Fibroblast of skin of right biceps (primary cell): ENCODE measurements around the gene NTSR1.

Source experiments
- DNase-seq: peaks from one replicate; pipeline ENCODE4 v3.0.0-alpha.2; 2013

NTSR1 gene

GRCh38 chr20:62773845-62774714 lies 65.4 kb downstream of the NTSR1 start:
- no peak for DNase-seq

GRCh38 chr20:62774762-62775161 lies 66.1 kb downstream of the NTSR1 start:
- no peak for DNase-seq

DNA sequence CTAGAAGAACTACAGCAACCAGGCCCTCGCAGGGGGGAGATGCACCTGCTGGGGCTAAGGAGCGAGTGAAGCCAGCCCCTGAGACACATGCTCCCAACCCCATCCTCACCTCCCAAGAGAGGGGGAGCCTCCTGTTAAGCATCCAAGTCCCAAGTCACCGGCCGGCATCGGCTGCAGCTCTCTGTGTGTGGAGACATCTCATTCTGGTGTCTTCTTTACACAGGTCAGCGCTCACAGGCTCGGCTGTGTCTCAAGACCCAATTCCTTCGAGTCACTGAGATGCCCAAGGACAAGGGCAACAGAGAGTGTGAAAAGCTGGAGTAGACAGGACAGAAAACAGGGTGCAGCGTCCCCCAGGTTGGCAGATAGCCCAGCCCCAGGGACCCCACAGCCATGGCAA lies 66.6 kb downstream of the NTSR1 start:
- DNase-seq, result no peak

- DNase-seq, result no peak
Observed at GRCh38 chr20:62776035-62776691, 67.5 kb downstream of the NTSR1 start.

- peak; percentile 17 for DNase-seq
Observed at GRCh38 chr20:62776692-62777527, 68.3 kb downstream of the NTSR1 start.

- no peak for DNase-seq
Observed at GRCh38 chr20:62777528-62777830, 68.8 kb downstream of the NTSR1 start.

DNA sequence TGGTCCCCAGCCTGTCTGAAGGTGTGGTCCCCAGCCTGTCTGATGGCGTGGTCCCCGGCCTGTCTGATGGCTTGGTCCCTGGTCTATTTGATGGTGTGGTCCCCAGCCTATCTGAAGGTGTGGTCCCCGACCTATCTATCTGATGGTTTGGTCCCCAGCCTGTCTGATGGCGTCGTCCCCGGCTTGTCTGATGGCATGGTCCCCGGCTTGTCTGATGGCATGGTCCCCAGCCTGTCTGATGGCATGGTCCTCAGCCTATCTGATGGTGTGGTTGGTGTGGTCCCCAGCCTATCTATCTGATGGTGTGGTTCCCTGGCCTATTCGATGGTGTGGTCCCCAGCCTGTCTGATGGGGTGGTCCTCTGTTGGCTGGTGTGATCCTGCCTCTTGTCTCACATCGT lies 69.4 kb downstream of the NTSR1 start:
- no peak for DNase-seq

GRCh38 chr20:62778601-62779416 lies 70.2 kb downstream of the NTSR1 start:
- DNase-seq, result no peak

GRCh38 chr20:62779417-62779685 lies 70.7 kb downstream of the NTSR1 start:
- DNase-seq, result no peak

DNA sequence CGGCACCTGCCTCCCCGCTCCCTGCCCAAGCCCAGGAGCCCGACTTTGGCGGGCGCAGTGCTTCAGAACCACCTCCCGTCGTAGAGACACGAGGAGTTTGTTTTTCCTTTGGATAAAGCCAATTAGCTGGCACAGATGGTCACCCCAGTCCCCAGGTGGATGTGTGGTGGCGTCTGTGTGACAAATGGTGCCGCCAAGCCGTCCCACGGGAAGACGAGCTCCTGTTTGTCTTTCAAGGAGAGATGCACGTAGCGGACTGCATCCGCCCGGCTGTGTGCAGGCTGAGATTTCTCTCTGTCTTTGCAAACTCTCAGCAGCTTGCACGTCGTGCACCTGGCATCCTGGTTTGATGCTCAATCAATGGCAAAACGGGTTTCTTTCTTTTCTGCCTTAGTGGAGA lies 71.6 kb downstream of the NTSR1 start:
- no peak for DNase-seq

- DNase-seq, result no peak
Observed at GRCh38 chr20:62780696-62781095, 72.1 kb downstream of the NTSR1 start.

GRCh38 chr20:62782149-62782892 lies 73.7 kb downstream of the NTSR1 start:
- DNase-seq, result no peak

DNA sequence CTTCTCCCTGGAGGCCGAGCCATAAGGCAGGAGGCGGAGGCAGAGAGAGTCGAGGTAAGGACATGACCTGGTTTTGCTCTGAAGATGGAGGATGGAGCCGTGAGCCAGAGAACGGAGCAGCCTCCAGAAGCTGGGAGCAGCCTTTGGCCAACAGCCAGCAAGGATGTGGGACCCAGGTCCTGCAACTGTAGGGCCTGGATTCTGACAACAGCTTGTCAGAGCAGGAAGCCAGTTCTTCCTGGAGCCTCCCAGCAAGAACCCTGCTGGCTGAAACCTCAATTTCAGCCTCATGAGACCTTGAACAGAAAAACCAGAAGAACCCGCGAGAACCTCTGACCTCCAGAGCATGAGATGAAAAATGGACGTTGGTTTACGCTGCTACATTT lies 74.2 kb downstream of the NTSR1 start:
- no peak for DNase-seq

DNA sequence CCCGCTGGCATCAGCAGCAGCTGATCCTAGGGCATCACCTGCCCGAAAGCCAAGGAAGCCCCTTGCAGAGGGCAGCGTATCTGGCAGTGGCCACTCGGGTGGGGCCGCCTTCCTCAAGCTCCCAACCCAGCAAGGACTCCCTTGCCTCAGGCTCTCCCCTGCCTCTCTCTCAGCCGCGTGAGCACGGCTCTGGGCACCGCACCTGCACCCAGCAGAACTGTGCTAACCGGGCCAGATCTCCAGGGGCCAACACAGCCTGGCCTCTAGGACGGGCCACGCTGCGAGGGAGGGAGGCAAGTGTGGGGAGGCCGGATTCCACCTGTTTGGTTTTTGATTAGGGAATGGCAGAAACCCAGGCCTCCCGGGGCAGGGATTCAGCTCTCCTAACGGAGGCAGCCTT lies 75.9 kb downstream of the NTSR1 start:
- DNase-seq, result no peak

DNA sequence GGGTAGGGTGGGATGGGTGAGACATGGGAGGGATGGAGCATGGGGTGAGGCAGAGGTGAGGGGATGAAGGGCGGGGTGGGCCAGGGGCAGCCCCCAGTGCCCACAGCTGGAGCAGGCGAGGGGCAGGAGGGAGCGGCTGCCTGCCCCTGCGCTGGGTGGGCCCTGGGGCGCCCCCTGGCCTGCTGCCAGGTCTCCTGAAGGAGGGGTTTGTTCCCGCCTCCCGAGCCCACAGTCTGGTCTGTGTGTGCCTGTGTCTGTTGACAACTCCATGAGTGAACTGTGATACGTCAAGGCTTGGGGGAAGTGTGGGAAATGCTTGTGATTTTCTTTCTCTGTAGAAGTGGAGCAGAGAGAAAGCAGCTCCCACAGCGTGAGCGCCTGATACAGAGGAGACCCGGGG lies 76.8 kb downstream of the NTSR1 start:
- no peak for DNase-seq

DNA sequence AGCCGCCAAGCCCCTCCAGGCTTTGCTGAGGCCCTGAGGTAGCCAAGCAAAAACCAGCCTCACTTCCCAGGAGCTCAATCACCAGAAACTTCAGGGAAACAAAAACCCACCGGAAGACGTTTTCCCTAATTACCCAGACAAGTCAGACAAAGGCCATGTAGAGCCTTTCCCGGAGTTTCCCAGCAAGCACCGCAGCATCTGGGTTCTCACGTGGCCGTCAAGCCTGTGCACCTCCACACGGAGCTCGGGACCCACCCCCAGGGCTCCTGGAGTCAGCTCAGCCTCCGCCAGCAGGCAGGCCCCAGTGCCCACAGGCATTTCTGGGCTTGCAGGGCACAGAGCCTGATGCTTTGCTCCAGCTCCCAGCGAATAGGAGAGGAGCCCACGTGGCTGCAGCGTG lies 77.5 kb downstream of the NTSR1 start:
- no peak for DNase-seq

- DNase-seq, result no peak
Observed at GRCh38 chr20:62787321-62787720, 78.7 kb downstream of the NTSR1 start.

DNA sequence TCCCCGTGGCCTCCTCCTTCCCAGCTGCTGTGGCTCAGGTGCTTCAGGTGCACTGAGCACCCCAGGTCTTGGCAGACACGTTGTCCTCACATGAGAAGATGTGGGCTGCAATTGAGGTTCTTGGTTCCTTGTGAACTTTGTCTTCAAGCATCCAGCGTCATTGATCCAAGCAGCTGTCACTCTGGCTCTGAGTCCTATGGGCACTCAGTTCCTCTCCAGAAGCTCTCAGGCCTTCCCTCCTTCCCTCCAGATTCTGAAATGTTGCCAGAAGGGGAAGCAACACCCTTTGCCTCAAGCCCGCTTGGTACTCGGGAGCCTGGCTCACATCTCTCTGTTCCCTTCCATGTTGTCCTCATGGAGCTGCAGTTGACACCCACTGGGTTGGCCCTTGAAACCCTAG lies 79.2 kb downstream of the NTSR1 start:
- DNase-seq, result no peak

- DNase-seq, result no peak
Observed at GRCh38 chr20:62788607-62789006, 80.0 kb downstream of the NTSR1 start.

GRCh38 chr20:62790075-62790474 lies 81.4 kb downstream of the NTSR1 start:
- no peak for DNase-seq

- peak; percentile 89 for DNase-seq
Observed at GRCh38 chr20:62791301-62792181, 82.9 kb downstream of the NTSR1 start.
